ENCODE measurements around the gene CACNA1I.
A peak's percentile ranks its signal among the peaks of the same experiment; 100 is the strongest.

DNA sequence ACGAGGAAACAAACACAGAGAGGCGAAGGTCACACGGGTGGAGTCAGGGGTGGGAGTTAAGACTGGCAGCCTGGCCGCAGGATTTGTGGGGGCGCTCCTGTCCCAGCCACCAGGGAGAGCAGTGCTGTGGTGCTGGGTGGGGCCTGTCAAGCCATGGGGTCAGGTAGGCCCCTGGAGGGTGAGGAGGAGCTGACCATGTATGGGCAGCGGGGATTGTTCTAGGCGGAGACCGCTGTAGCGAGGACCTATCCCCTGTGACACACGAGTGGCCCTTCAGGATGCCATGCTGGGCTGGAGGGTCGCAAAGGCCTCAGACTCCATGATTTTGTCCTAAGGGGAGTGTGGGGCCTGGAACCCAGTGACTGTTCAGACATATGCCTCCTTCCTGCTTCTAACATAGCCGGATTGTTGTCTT, 36.5 kb upstream of the CACNA1I start:
- TF ChIP-seq, protein P1, sequence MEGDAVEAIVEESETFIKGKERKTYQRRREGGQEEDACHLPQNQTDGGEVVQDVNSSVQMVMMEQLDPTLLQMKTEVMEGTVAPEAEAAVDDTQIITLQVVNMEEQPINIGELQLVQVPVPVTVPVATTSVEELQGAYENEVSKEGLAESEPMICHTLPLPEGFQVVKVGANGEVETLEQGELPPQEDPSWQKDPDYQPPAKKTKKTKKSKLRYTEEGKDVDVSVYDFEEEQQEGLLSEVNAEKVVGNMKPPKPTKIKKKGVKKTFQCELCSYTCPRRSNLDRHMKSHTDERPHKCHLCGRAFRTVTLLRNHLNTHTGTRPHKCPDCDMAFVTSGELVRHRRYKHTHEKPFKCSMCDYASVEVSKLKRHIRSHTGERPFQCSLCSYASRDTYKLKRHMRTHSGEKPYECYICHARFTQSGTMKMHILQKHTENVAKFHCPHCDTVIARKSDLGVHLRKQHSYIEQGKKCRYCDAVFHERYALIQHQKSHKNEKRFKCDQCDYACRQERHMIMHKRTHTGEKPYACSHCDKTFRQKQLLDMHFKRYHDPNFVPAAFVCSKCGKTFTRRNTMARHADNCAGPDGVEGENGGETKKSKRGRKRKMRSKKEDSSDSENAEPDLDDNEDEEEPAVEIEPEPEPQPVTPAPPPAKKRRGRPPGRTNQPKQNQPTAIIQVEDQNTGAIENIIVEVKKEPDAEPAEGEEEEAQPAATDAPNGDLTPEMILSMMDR (conservative IDR thresholded peaks at IDR 0.05; ENCODE audit: low read depth in 2 of 2) = peak; percentile 21 to 42; a peak in 3 of 4 replicates
- TF ChIP-seq REST (IDR thresholded peaks at IDR 0.05; ENCODE audit: unreplicated experiment) (no peak), EZH2phosphoT487 (IDR thresholded peaks at IDR 0.05; ENCODE audit: unreplicated experiment) (no peak), JUNB (IDR thresholded peaks at IDR 0.05; ENCODE audit: unreplicated experiment) (no peak), POLR2AphosphoS5 (IDR thresholded peaks at IDR 0.05; ENCODE audit: low read depth) (no peak), EZH2 (IDR thresholded peaks at IDR 0.05; ENCODE audit: low read depth, unreplicated experiment) (no peak), CREB1 (CRISPR knock-in tag; IDR thresholded peaks at IDR 0.05; ENCODE audit: low read depth) (no peak), ZNF331 (CRISPR knock-in tag; IDR thresholded peaks at IDR 0.05; ENCODE audit: low read depth) (no peak)
- TF ChIP-seq, protein P2, sequence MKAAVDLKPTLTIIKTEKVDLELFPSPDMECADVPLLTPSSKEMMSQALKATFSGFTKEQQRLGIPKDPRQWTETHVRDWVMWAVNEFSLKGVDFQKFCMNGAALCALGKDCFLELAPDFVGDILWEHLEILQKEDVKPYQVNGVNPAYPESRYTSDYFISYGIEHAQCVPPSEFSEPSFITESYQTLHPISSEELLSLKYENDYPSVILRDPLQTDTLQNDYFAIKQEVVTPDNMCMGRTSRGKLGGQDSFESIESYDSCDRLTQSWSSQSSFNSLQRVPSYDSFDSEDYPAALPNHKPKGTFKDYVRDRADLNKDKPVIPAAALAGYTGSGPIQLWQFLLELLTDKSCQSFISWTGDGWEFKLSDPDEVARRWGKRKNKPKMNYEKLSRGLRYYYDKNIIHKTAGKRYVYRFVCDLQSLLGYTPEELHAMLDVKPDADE (IDR thresholded peaks at IDR 0.05) = no peak

Measured in GM23338 (cell line).